ENCODE measurements around the gene AUH. TPM values are rescaled to one million over a fixed set of nuclear protein-coding genes. Genes with fewer than 3 reads are reported as not detected.

The AUH gene
- total and polyA plus RNA-seq, 9 of the 15 experiments (the other 6 are each of a cell fraction or from before 2014, with no cell fraction given): 3.4 to 29.0 (median 10.1) TPM

DNA sequence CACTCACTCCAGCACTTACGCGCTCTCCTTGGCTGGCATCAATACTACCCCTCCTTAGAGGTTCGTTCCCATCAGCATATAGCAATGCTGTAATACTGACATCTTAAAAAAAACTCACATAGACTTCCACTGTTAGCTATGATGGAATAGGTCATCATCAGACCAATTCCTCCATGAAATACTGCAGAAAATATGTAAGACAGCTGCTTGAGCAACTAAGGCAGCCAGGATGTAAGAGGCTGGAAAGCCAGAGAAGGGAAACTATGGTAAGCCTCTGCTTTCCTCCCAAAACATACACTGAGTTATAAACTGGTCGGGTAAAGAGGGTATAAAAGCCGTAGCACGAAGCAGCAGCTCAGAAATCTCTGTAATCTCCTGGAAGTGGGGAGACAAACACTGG lies 33.5 kb downstream of the AUH start:
- Histone ChIP-seq H3K27me3 (ENCODE audit: control insufficient read depth in 2 of 2, insufficient read depth in 2 of 2, low read length in 2 of 2) (no peaks in the 10 kb centered on the region), H2AFZ (ENCODE audit: low read depth, low read length) (no peak overlapping the region), H3K4me3 (no peak overlapping the region), H3K4me2 (ENCODE audit: insufficient read depth, low read length) (no peak overlapping the region), H3K27ac (ENCODE audit: extremely low read depth, low read depth, low read length) (no peak overlapping the region), H3K9me3 (replicated peaks; ENCODE audit: control insufficient read depth, insufficient read depth, low read depth, low read length) (peaks cover 5% of the 10 kb centered on the region), H3K4me1 (replicated peaks in 1 of 2; ENCODE audit: control insufficient read depth in 2 of 2, insufficient read depth in 2 of 2, low read length in 2 of 2) (no peaks in the 10 kb centered on the region), H3K9ac (ENCODE audit: insufficient read depth in 1 of 2, low read depth in 2 of 2, low read length in 2 of 2) (no peak overlapping the region), H3K9me1 (ENCODE audit: control insufficient read depth, insufficient read depth, low read length) (no peaks in the 10 kb centered on the region), H3K36me3 (ENCODE audit: control insufficient read depth, insufficient read depth, low read length) (peaks cover 7% of the 10 kb centered on the region), H4K20me1 (replicated peaks; ENCODE audit: control insufficient read depth, insufficient read depth, low read length) (no peaks in the 10 kb centered on the region), H3K79me2 (ENCODE audit: control insufficient read depth, insufficient read depth, low read length) (0 out of 3 replicates have a peak, but pooled peaks cover 3% of the 10 kb centered on the region)
- BruUV-seq (replicated peaks): no TSS peak
- intact Hi-C loops (cut with micrococcal nuclease) (no loop called here), in situ Hi-C loops (cut with MboI) (no loop called here)
- WGBS (ENCODE audit: insufficient coverage, low coverage, missing lambda C conversion rate): 73% methylated on average over 6 of the region's 6 CpGs
- CTCF ChIA-PET (ENCODE audit: low intra/inter-chr PET ratio): no interaction called here
- FAIRE-seq: no peak
- POLR2A ChIA-PET: no interaction called here
- TF ChIP-seq ZBED1 (IDR thresholded peaks at IDR 0.05): no peak
- TF ChIP-seq ZNF584 (CRISPR knock-in tag; IDR thresholded peaks at IDR 0.05; ENCODE audit: low read depth): no peak
- ATAC-seq: no peak
- DNase-seq (ENCODE audit: extremely low read depth in 1 of 4, low spot score in 3 of 4): no peak

DNA sequence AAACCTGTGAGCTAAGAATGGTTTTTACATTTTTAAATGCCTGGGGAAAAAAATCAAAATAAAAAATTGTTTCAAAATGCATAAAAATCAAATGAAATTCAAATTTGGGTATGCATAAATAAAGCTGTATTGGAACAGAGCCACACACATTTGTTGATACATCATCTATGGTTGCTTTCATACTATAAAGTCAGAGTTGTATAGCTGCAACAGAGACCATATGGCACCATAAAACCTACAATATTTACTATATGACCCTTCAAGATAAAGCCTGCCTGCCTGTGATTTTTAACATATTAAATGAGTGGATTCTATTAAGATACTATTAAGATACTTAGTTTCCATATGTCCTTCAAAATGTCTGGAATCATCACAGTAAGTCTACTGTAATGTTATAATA lies 40.0 kb downstream of the AUH start:
- Histone ChIP-seq H4K20me1 (replicated peaks; ENCODE audit: control insufficient read depth, insufficient read depth, low read length) (no peaks in the 10 kb centered on the region), H3K27me3 (ENCODE audit: control insufficient read depth in 2 of 2, insufficient read depth in 2 of 2, low read length in 2 of 2) (no peaks in the 10 kb centered on the region), H3K9me1 (ENCODE audit: control insufficient read depth, insufficient read depth, low read length) (no peaks in the 10 kb centered on the region), H3K9ac (ENCODE audit: insufficient read depth in 1 of 2, low read depth in 2 of 2, low read length in 2 of 2) (no peak overlapping the region), H3K4me2 (ENCODE audit: insufficient read depth, low read length) (no peak overlapping the region), H3K4me1 (replicated peaks in 1 of 2; ENCODE audit: control insufficient read depth in 2 of 2, insufficient read depth in 2 of 2, low read length in 2 of 2) (no peaks in the 10 kb centered on the region), H3K27ac (ENCODE audit: extremely low read depth, low read depth, low read length) (no peak overlapping the region), H3K4me3 (no peak overlapping the region), H3K79me2 (ENCODE audit: control insufficient read depth, insufficient read depth, low read length) (no peaks in the 10 kb centered on the region), H3K9me3 (replicated peaks; ENCODE audit: control insufficient read depth, insufficient read depth, low read depth, low read length) (no peaks in the 10 kb centered on the region), H3K36me3 (ENCODE audit: control insufficient read depth, insufficient read depth, low read length) (peaks cover 4% of the 10 kb centered on the region; the same call in 1 of the 3 replicates), H2AFZ (ENCODE audit: low read depth, low read length) (no peak overlapping the region)
- BruUV-seq (replicated peaks): no TSS peak
- intact Hi-C loops (cut with micrococcal nuclease): no loop called here
- CTCF ChIA-PET (ENCODE audit: low intra/inter-chr PET ratio): no interaction called here
- no peak for FAIRE-seq
- no peak for DNase-seq (ENCODE audit: extremely low read depth in 1 of 4, low spot score in 3 of 4)
- in situ Hi-C loops (cut with MboI): no loop called here
- POLR2A ChIA-PET: no interaction called here
- ATAC-seq: no peak
- no peak for TF ChIP-seq JUN (IDR thresholded peaks at IDR 0.05; ENCODE audit: borderline replicate concordance, low read depth, low read length)
- TF ChIP-seq JUN (CRISPR knock-in tag; IDR thresholded peaks at IDR 0.05; ENCODE audit: borderline replicate concordance): no peak
- TF ChIP-seq NONO (IDR thresholded peaks at IDR 0.05; ENCODE audit: low read depth in 2 of 2, low read length in 1 of 2): no peak
- TF ChIP-seq SP1 (CRISPR knock-in tag; IDR thresholded peaks at IDR 0.05): no peak
- TF ChIP-seq, protein P1, sequence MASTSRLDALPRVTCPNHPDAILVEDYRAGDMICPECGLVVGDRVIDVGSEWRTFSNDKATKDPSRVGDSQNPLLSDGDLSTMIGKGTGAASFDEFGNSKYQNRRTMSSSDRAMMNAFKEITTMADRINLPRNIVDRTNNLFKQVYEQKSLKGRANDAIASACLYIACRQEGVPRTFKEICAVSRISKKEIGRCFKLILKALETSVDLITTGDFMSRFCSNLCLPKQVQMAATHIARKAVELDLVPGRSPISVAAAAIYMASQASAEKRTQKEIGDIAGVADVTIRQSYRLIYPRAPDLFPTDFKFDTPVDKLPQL (IDR thresholded peaks at IDR 0.05; ENCODE audit: extremely low read depth, insufficient read length): no peak
- no peak for TF ChIP-seq BACH1 (tag; IDR thresholded peaks at IDR 0.05)
- TF ChIP-seq ZC3H8 (IDR thresholded peaks at IDR 0.05): no peak
- no peak for TF ChIP-seq TEAD4 (IDR thresholded peaks at IDR 0.05; ENCODE audit: low read length)
- no peak for TF ChIP-seq TEAD4 (CRISPR knock-in tag; IDR thresholded peaks at IDR 0.05; ENCODE audit: borderline replicate concordance)
- TF ChIP-seq, protein P2, sequence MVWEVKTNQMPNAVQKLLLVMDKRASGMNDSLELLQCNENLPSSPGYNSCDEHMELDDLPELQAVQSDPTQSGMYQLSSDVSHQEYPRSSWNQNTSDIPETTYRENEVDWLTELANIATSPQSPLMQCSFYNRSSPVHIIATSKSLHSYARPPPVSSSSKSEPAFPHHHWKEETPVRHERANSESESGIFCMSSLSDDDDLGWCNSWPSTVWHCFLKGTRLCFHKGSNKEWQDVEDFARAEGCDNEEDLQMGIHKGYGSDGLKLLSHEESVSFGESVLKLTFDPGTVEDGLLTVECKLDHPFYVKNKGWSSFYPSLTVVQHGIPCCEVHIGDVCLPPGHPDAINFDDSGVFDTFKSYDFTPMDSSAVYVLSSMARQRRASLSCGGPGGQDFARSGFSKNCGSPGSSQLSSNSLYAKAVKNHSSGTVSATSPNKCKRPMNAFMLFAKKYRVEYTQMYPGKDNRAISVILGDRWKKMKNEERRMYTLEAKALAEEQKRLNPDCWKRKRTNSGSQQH (CRISPR knock-in tag; IDR thresholded peaks at IDR 0.05): no peak

Measured in K562 (cell line).